GM19455 (cell line): ENCODE results near the gene BFSP1.

Experiments used
- ATAC-seq: cut with Tn5 transposase; IDR thresholded peaks from one replicate; pipeline ENCODE4 v1.9.1; 2021; ENCODE audit not compliant: unreplicated experiment

The BFSP1 gene

GRCh38 chr20:17530716-17531664 is at the start of gene BFSP1:
TSS of gene BFSP1 (minus strand) at chr20:17531379. CDS start at chr20:17531329, 50 bp downstream.
- ATAC-seq = no peak

GRCh38 chr20:17580895-17581294 is 49.7 kb upstream of the BFSP1 start:
- no peak for ATAC-seq

GRCh38 chr20:17579369-17580039 is 48.3 kb upstream of the BFSP1 start:
- ATAC-seq = no peak

- ATAC-seq = no peak
Observed at GRCh38 chr20:17576215-17576614, 45.0 kb upstream of the BFSP1 start.

- no peak for ATAC-seq
Observed at GRCh38 chr20:17573463-17573862, 42.3 kb upstream of the BFSP1 start.

- no peak for ATAC-seq
Observed at GRCh38 chr20:17572034-17572638, 41.0 kb upstream of the BFSP1 start.

- peak; percentile 38 for ATAC-seq
Observed at GRCh38 chr20:17571153-17571527, 40.0 kb upstream of the BFSP1 start.

GRCh38 chr20:17570347-17571152 is 39.4 kb upstream of the BFSP1 start:
- ATAC-seq = peak; percentile 50

GRCh38 chr20:17569616-17570346 is 38.6 kb upstream of the BFSP1 start, which contains the start of gene DSTN:
TSS of gene DSTN (plus strand) at chr20:17570075. CDS start at chr20:17570209, 134 bp downstream.
- peak; percentile 94 for ATAC-seq

- no peak for ATAC-seq
Observed at GRCh38 chr20:17568972-17569521, 37.9 kb upstream of the BFSP1 start.

GRCh38 chr20:17568045-17568788 is 37.0 kb upstream of the BFSP1 start:
- ATAC-seq = no peak

GRCh38 chr20:17566345-17566744 is 35.2 kb upstream of the BFSP1 start:
- ATAC-seq = no peak

- no peak for ATAC-seq
Observed at GRCh38 chr20:17565169-17565845, 34.1 kb upstream of the BFSP1 start.

- ATAC-seq = no peak
Observed at GRCh38 chr20:17562804-17563305, 31.7 kb upstream of the BFSP1 start.

- ATAC-seq = no peak
Observed at GRCh38 chr20:17560344-17561074, 29.3 kb upstream of the BFSP1 start.

GRCh38 chr20:17559338-17559737 is 28.2 kb upstream of the BFSP1 start:
- no peak for ATAC-seq

GRCh38 chr20:17558941-17559304 is 27.7 kb upstream of the BFSP1 start:
- no peak for ATAC-seq
